Measurements from ENCODE around the gene FGF3.

The FGF3 gene

GRCh38 chr11:69823641-69824265 lies 4.5 kb upstream of the FGF3 start:
- DNase-seq, result no peak

DNA sequence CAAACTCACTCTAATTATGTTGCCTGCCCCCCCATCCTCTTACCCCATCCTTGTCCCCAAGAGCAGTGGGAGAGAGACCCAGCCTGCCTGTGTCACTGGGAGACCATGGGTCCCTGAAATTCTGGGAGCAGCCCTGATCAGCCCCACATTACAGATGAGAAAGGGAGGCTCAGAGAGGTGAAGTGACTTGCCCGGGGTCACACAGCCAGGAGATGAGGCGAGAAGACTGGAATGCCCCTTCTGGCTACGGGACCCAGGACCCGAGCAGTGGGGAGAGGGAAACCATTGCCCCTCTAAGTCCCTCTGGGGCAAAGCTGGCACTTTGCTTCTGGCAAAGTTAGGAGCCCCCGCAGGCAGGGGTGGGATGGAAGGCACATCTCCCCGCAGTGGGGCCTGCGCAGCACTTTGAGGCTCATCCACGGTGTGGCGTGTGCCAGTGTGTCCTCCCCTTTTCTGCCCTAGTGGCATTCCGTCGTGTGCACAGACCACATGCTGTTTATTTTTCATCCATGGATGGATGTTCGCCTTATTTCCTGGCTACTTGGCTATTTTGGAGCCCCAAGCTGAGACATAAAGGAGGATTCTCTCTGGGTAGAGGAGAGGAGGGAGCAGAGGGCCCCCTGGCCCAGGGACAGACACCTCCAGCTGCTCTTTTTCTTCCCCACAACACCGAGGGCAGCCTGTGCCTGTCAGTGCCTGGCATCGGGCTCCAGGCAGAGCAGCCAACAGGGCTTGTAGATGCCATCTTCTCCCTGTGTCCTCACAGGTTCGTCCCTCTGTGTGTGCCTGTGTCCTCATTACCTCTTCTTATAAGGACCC lies 3.7 kb upstream of the FGF3 start:
- no peak for DNase-seq

GRCh38 chr11:69821511-69822040 lies 2.4 kb upstream of the FGF3 start:
- DNase-seq, result no peak

- no peak for DNase-seq
These were observed 1.2 kb upstream of the FGF3 start for GRCh38 chr11:69820441-69820840.

- no peak for DNase-seq
These were observed 390 bp upstream of the FGF3 start for GRCh38 chr11:69819541-69820070.

- DNase-seq, result no peak
These were observed 999 bp downstream of the FGF3 start for GRCh38 chr11:69818231-69818602.

DNA sequence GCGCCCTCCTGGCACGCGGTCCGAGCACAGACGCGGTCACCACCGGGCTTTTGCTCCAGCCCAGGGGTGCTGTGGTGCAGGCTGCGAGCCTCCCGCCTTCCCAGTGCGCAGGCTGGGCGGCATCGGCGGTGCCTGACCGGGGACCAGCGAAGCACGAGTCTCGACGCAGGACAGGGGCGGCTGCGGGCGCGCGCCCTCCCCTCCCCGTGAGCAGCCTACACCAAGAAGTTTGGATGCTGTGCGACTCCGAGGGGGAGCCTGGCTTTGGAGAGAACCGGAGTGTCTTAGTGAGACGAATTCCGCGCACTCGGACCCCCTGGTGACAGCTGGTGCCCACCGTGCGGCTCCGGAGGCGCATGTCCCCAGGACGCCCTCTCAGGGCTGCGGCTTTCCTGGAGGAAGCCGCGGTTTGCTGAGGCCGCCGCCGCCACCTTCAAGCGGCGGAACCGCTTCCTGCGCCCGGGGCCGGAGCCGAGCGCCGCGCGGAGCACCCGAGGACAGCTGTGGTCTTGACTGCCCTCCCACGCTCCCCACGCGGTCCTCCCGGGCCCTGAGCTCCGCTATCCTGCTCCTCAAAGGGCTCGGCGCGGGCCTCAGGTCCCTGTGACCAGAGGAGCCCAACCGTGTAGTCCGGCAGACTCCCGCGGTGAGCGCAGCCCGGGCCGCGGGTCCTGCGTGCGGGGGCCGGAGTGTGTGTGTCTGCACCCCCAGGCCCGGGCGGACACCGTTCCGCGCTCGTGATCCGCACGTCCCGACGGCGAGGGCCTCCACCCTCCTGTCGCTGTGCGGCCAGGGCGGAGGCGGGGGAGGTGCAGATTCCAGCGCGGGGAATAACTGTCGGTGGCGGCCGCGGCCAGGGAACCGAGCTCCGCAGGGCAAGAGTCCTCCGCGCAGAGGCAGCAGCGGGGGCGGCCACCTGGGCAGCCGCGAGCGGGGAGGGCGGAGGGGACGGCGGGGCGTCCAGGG lies 1.7 kb downstream of the FGF3 start:
- no peak for DNase-seq

- DNase-seq, result no peak
These were observed 2.5 kb downstream of the FGF3 start for GRCh38 chr11:69816671-69817070.

DNA sequence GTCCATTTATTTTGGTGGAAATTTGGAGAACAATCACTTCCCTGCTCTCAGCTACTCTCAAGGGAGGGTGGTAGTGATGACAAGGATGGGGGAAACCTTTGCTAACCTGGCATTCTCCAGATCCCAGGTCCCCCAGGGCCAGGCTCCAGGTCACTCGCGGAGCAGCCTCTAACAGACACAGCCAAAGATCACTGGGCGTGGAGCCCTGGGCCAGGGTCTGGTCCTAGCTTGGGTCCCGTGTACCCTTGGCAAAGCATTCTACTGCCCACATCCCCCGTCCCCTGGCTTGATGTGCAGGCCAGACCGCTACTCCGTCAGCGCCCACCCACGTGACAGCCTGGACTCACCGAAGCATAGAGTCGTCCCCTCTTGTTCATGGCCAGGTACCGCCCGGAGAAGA lies 3.2 kb downstream of the FGF3 start:
- no peak for DNase-seq

- DNase-seq, result no peak
These were observed 4.3 kb downstream of the FGF3 start for GRCh38 chr11:69814902-69815301.

GRCh38 chr11:69814411-69814810 lies 4.8 kb downstream of the FGF3 start:
- DNase-seq, result no peak

- DNase-seq, result no peak
These were observed 5.4 kb downstream of the FGF3 start for GRCh38 chr11:69813839-69814238.

GRCh38 chr11:69812946-69813345 lies 6.3 kb downstream of the FGF3 start:
- no peak for DNase-seq

- DNase-seq, result no peak
These were observed 7.0 kb downstream of the FGF3 start for GRCh38 chr11:69812256-69812655.

DNA sequence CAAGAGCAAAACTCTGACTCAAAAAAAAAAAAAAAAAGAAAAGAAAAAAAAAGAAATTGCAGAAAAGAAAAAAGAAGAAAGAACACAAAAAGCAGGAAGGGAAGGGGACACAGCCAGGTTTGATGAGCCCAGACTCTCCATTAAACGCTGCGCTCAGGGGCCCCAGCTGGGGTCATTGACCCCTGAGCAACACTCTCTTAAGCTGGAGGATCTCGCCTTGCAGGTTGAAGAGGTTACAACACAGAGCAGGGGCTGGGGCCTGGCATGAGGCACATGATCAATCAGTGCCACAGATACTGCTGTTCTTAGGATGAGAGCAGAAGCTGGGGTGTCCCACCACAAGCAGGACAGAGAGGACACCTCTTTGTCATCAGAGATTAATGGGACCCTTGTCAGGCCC lies 7.8 kb downstream of the FGF3 start:
- DNase-seq, result no peak

GRCh38 chr11:69810289-69811118 lies 8.7 kb downstream of the FGF3 start:
- DNase-seq, result no peak

DNA sequence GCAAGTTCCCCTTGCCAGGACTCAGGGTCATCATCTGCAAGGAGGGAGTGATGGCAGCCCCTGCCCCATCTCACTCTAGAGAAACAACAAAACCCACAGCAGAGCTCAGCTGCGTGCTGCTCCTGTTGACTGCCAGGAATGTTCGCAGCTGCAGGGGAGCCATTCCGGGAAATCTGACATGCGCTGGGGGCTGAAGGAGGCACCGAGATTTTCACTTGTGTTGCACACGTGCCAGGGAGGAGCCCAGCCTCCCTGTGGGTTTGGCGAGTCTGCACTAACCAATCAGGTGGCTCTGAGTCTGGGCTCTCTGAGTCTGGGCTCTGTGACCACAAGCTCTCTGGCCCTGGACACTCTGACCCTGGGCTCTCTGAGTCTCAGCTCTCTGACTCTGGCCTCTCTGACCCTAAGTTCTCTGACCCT lies 10.5 kb downstream of the FGF3 start:
- DNase-seq, result no peak

DNA sequence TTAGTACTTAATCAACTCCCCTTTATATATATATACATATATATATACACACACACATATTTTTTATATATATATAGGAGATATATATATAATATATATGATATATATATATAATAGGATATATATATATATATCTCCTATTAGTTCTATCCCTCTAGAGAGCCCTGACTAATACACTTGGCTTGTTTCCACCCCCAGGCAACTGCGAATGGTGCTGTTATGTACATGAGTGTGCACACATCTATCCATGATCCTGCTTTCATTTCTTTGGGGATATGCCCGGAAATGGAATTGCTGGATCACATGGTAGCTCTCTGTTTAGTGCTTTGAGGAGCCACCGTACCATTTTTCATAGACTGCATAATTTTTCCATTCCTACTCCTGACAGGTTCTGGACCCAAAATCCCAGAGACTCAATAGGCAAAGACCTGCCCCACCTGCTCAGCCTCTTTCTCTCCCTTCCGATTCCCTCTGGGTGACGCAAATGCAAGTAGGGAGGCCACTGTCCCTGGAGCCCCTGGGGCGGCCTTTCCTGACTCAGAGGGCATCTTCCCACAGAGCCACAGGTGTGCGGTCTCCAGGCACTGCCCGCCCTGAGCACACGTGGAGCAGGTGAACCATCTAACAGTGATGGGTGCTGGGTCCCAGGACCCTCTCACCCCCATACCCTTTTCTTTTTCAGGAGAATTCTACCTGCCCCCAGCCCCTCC lies 12.0 kb downstream of the FGF3 start:
- DNase-seq, result no peak

DNA sequence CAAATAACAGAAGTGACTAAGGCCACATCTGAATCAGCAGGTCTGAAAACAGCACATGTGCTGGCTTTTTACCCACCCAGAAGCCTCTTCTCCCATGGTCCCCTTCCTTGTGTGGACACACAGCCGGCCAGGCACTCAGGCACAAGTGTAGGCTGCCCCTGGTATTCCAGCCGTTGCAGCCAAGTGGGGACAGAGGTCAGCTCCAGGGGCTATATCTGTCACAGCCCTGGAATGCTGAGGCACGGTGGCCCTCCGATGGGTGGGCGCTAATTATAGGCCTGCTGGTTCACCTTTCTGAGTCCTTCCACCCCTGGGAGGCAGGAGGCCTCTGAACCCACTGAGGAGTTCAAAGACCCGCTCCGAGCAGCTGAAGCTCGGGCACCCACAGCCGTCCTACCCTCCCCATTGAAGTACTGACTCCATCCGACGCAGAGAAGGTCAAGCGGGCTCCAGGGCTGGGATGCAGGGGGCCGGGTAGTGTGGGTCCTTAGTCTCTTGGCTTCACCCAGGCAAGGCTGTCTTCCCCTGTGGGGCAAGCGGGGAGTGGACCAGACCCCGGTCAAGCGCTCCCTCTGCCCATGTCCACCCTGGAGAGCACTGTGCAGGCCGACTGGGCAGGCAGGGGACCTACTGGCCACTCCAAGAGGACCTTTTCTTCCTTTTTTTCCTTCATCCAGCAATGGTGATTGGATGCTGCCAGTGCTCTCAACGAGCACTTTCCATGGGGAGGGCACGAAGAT lies 14.3 kb downstream of the FGF3 start:
- no peak for DNase-seq

DNA sequence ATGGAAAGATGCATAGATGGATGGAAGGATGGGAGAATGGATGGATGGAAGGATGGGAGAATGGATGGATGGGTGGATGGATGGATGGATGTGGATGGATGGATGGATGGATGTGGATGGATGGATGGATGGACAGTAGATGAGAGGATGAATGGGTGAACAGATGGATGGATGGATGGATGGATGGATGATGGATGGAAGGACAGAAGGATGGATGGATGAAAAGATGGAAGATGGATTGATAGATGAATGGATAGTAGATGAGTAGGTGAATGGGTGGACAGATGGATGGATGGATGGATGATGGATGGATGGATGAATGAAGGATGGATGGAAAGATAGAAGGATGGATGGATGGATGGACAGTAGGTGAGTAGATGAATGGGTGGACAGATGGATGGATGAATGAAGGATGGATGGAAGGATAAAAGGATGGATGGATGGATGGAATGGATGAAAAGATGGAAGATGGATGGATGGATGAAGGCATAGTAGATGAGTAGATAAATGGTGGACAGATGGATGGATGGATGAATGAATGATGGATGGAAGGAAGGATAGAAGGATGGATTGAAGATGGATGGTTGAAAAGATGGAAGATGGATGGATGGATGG lies 15.5 kb downstream of the FGF3 start:
- no peak for DNase-seq
